ENCODE data around the gene PIAS1.
"Not testable (repeated sequence)": the region's sequence is repeated elsewhere in the genome, so short reads cannot be mapped to it uniquely, and the experiment has no call there.

The PIAS1 gene

DNA sequence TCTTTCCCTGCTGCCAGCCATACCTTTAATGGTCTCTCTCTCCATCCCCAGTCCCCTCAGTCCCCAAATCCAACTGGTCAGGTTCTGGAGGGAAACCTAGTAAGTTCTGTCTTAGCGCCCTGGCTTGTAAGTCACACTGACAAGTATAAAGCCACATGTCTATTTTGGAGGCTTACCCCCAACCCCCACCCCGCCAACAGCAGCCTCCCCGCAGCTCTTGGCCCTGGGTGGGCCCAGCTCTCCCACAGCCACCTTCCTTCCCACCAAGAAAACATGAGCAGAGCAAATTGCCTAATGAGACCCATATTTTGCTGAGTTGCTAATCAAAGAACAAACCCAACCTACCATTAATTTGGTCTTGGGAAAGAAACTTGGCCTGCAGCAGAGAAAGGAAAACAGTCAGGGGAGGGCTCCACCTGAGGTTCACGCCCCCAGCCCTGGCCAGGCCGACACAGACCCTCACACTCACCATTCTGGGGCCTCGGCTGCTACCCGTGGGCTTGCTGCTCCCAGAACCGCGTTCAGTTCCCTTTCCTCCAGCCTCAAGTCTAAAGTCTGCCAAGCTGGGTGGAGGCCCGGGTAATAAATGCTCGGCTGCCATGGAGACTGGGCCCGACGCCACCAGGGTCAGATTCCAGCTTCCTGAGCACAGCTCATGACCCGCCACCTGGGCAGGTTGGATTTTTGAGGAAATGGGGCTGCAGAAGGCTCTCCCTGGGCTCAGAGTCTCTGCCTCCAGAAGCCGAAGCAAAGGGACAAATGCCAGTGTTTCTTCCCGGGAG, 150.9 kb downstream of the PIAS1 start, which contains the start of gene CALML4:
Gene CALML4 (minus strand): TSS at position 557 of the 782 bp plus-strand sequence. CDS start 85 bp downstream, at position 472.
- no peak for DNase-seq

DNA sequence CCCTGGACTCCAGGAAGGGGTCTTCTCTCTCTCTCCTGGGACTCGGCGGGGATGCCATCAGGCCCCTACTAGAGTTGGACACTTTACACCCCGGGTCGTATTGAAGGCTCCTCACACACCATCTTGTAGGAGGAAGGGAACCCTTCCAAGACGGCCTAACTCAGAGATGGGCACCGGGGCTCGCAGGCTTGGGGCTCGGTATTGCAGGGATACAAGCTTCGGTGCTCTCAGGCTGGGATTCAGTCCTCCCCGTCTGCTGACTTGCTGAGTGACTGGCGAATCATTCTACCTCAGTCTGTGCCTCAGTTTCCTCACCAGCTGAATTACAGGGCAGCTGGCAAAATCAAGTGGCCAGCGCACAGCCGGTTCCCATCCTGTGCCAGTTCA, 151.4 kb downstream of the PIAS1 start:
- no peak for DNase-seq

DNA sequence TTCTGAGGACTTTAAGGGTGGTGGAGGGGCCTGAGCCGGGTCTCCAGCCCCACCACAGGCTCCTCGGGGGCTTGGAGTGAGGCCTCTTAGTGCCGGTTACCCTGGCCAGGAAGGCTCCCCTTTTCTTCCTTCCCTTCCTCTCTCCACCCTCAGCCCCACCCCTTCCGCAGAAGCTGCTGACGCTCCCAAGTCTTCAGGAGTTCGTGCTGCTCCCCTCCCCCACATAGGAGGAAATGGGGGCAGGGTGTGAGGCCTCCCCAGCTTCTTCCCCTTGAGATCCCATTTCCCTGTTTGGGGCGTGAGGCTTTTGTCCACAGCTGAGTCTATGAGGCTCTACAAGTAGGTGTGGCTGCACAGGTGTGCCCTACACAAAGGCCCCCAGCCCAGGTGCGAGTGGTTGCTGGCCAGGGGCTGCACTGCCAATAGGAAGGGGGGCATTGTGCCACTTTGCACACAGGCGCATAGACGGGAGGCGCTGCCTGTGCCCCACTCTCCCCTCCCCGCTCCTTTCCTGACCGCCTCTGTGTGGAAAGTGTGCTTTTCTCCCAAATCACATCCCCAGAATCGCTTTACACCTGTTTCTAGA, 151.9 kb downstream of the PIAS1 start:
- DNase-seq: peak in 1 of 5 donors; percentile 37

DNA sequence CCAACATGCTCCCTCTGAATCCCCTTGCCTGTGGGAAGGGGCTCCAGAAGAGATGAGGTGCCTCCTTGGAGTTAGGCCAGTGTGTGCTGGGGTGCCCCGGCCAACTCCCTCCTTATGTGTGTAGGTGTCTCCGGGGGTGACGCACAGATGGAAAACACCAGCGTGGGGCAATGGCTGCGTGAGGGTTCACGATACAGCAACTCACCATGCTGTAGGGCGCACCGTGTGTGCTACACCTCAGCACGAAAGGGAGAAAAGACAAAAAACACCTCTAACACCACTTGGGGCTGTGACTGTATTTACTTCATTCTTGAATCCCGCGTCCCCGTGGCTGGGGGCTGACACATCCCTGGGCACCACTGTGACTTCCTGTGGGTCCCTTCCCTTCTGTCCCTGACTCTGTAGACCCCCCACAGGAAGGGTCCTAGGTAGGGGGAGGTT, 152.6 kb downstream of the PIAS1 start:
- DNase-seq: no peak

DNA sequence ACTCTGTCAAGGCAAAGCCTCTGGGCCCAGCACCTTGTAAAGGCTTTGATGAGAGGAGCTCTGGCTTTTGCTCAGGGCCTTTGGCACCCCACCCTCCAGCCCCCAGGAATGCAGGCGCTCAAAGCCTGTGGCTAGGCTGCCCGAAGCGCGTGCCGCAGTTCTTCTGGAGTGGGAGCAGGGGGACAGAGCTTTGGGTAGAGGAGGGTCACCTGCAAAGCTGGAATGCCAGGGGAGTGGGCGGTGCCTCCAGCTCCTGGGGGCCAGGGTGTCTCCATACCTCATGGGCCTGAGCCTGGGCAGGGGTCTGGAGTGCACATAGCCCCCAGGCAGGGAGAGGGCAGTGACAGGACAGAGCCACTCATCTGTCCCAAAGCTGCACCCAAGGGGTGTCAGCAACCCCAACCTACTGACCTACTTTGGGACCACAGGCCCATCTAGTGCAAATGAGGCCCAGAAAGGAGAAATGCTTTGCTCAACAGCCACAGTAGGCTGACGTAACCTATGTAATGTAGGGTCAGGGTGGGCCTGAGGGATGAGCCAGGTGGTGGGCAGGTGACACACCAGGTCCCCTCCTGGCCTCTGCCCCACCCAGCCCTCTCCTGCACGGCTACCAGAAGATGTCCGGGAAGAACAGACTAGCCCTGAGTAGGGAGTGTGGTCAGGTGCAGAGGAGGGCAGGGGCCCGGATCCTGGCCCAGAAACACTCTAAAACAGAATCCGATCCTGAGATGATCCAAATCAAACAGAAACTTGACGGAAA, 153.2 kb downstream of the PIAS1 start:
- DNase-seq: no peak

DNA sequence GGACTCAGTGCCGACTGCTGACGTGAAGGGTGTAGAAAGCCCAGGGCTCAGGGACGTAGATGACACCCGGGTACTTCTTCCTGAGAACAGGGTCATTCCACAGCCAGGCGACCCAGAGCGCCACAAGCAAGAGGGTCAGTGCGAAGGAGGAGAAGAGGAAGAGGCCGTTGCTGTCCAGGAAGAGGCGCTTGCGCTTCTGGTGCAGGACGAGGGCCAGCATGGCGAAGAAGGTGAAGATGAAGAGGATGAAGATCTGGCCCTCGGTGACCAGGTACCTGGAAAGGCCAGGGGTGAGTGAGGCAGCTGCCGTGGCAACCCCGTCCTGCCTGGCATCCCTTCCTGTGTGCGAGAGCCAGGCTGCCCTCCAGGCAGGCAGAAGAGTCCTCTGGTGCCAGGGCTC, 154.0 kb downstream of the PIAS1 start:
- no peak for DNase-seq

DNA sequence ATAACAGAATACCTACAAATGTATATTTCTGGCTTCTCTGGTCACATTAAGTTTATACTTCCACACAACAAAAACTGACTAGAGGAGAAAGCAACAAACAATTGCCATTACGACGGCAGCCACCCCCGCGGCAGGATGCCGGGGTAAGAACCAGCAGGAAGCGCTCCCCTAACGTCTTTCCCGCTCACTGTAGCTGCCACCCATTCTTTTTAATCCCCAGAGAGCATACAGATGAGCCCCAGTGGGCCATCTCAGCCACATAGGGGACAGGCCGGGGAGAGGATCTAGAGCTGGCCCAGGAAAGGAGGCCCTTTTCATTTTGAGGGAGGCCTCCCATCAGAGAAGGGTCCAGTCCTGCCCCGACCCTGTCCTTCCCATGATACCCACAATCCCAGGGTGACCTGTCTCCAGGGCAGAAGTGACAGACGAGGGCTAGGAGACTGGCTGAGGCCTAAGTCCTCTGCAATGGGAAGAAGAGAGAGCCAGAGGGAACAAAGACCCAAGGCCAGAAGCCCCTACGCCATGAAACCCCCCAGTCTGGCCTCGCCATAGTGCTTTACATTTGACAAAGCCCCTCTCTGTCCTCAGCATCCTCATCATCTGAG, 154.6 kb downstream of the PIAS1 start:
- peak in 1 of 5 donors; percentile 33 for DNase-seq

DNA sequence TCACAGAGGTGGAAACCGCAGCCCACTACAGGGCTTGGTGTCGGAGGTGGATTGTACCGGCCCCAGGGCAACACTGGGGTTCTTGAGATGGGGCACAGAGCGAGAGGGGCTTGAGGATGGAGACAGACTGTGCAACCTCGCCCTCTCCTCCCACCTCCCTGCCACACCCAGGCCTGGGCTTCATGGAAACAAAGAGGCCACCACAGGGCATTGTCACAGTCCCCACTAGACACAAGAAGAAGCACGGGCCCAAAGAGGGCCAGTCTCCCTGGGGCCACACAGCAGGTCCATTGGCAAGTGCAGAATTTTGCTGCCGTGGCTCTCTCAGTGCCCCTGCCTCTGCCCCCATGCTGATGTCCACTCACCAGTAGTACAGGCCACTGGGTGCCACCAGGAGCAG, 155.2 kb downstream of the PIAS1 start:
- DNase-seq: no peak

DNA sequence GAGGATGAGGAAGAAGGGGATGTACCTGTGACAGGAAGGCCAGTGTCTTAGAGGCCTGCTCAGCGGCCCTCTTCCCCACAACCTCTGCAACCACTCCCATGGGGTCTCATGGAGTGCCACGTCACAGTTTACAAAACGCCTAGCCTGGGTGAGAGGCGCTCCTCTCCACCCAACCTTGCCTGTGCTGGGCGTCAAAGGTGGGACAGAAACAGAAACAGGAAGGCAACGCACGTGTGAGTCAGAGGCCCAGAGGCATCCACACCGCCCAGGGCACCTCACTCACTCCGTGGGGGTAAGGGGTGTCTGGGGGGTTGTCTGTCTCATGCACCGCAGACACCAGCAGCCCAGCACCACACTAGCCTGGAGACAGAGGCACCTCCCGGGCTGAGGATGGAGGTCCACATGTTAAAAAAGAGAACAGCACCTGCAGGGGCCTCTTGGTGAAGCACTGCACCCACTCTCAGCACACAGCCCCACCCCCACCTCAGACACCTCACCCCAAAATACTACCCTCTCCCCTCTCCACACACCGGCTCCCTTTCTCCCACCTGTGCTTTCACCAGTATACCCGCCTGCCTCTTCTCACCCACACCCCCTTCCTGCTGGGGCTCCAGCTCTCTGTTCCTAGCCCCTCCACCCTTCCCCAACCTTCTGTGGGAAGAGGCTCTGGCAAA, 155.8 kb downstream of the PIAS1 start:
- DNase-seq: peak in 1 of 5 donors; percentile 54

DNA sequence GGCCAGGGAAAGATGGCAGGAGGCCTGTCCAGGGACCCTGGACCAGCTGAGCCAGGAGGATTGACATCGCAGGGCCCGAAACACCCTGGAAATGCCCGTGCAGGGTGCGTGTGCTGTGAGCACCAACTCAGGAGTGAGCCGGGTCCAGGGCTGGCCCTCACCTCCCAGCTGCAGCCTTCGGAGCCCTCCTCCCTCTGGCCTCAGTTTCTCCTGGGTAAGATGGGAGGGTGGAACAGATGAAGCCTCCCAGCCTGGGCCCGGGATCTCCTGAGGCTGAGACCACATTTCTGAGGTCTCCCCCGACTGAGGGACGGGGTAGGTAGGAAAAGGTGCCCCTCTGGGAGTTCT, 156.3 kb downstream of the PIAS1 start:
- DNase-seq: no peak

DNA sequence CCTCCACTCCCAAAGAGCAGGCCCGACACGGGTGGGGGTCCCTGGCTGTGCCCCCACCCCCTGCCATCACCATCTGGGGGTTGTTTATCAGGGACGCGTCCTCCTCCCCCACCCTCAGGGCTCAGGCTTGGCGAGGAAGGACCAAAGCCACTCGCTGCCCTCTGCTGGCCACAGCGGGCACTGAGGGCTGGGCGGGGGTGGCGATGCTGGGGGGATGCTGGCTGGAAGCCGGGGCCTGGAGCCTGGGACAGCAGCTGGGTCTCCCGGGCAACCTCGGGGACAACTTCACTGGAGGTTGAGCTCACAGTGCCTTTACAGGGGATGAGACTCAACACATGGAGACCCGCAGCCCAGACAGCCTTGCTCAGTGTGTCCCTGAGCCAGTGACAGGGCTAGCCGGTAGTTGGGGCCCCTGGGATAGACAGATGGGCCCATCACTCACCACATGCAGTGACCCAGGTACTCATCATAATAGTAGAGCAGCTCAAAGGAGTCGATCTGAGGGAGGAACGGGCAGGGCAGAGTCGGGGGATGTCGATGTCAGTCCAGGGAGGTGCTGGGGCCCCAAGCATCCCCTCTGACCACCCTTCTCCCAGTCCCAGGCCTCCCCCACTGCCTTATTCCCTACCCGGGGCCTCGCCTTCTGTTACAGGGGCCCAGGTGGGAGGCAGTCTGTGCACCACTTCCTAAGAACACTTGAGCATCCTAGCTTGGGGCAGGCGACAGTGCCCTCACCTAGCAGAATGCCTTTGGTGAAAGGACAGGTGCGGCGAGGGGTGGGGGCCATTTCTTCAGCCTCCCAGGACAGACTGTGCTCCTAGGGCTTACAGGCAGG, 156.9 kb downstream of the PIAS1 start:
- peak in 4 of 5 donors; percentile 16 to 31 (median 25) for DNase-seq

DNA sequence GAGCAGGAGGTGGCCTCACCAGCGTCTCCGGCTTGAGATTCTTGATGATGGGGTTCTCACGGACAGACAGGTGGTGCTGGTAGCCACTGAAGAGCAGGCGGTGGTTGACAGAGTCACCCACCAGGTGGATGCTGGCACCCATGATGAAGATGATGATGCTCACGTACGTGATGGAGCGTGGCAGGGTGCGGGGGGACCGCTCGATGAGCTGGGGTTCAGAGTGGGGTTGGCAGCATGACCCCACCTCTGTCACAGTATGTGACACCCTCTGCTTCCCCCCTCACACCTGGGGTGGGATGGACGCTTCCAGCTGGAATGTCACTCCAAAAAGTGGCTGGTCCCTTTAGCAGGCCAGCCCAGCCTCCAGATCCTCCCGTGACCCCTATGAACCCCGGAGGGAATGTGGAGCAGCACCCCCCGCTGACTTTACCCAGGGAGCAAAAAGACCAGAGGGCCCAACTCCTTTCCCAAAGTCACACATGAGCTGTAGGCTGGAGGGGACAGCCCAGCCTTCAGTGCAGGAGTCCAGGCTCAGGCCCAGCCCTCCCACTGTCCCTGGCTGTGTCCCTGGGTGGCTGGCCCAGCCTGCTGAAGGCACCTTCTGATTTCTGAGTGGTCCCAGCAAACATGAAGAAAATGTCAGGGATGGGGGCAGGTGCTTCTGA, 157.7 kb downstream of the PIAS1 start:
- DNase-seq: no peak

DNA sequence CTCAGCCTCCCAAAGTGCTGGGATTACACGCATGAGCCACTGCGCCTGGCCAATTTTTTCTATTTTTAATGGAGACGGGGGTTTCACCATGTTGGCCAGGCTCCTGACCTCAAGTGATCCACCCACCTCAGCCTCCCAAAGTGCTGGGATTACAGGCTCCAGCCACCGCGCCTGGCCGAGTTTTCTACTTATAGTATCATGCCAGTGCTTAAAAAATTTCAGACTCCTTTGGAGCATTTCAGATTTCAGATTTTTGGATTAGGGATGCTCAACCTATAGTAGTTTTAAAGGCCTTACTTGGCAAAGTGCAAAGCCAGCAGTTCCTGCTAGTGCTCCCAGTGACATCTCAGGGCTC, 159.4 kb downstream of the PIAS1 start:
- not testable (repeated sequence) for DNase-seq

DNA sequence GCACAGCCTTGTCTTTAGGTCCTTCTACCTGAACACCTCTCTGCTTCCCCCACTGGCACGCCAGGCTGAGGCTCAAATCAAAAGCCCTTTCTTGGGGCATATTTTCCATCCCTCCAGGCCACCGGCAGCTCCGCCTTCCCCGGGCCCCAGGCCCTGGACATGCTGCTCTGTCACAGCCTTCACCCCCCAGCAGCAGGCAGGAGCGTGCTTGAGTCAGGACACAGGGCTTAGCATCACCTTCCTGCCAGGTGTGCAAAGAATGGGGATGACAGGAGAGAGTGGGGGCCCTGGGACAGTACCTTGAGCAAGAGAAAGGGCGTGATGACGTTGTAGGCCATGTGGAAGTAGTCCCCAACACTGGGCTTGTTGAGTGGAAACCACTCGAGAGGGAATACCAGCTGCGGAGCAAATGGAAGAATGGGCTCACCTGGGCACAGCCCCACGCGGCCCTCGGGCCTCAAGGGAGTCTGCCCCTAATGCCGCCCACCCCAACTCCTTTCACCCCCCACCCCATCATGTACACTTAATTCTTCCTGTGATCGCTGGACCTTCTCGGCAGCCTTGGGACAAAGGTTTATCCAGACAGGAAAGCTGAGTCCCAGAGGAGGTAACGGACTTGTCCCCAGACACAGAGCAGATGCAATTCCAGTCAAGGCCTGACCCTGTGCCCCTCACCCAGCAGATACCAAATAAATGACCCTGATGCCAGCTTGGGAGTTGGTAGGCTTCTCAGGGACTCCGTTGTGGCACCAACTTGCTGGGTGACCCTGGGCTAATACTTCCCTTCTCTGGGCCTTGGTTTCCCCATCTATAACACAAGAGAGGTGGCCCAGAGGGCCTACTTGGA, 160.1 kb downstream of the PIAS1 start:
- no peak for DNase-seq

DNA sequence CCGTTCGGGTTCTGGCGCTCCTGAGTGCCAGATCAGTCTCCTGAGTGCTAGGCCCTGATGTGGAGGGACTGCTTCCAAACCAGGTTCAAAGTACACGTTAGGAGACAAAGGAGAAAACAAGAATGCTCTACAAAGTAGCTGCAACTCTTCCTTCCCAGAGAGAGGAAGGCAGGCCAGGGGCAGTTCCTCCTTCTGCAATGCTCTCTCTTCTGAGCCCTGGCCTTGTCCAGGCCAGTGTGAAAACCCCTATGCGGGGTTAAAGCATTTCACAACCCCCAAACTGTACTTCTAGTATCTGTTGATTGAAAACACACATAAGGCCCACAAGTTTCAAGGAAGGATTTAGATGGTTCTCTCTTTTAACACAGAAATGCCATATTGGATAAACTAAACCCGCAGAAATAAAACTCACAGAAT, 160.7 kb downstream of the PIAS1 start:
- no peak for DNase-seq

DNA sequence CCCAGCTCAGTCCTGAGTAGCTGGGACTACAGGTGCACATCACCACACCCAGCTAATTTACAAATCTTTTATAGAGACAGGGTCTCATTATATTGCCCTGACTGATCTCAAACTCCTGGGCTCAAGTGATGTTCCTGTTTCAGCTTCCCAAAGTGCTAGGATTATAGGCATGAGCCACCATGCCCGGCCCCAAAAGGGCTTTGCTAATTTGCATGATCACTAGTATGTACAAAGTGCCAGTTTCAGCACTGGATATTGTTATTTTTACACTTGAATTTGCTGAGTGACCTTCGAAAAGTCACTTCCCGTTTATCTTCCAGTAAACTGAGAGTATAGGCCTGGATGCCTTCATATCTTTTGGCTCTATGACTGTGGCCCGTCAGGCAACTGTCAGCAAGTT, 163.2 kb downstream of the PIAS1 start:
- DNase-seq: no peak

DNA sequence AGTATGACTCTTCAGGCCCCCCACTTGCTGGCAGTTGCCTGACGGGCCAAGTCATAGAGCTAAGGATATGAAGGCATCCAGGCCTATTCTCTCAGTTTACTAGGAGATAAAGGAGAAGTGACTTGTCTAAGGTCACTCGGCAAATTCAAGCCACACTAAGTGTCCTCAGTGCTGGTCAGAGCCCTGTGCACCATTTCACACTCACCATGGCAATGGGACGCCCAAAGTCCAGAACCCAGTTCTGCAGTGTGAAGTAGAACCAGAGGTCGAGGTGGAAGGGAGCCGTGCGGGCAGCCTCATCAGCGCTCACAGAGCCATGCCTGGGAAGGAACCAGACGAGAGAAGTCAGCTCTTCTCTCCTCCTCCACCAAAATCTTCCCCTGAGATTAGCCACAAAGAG, 164.2 kb downstream of the PIAS1 start:
- DNase-seq: no peak

DNA sequence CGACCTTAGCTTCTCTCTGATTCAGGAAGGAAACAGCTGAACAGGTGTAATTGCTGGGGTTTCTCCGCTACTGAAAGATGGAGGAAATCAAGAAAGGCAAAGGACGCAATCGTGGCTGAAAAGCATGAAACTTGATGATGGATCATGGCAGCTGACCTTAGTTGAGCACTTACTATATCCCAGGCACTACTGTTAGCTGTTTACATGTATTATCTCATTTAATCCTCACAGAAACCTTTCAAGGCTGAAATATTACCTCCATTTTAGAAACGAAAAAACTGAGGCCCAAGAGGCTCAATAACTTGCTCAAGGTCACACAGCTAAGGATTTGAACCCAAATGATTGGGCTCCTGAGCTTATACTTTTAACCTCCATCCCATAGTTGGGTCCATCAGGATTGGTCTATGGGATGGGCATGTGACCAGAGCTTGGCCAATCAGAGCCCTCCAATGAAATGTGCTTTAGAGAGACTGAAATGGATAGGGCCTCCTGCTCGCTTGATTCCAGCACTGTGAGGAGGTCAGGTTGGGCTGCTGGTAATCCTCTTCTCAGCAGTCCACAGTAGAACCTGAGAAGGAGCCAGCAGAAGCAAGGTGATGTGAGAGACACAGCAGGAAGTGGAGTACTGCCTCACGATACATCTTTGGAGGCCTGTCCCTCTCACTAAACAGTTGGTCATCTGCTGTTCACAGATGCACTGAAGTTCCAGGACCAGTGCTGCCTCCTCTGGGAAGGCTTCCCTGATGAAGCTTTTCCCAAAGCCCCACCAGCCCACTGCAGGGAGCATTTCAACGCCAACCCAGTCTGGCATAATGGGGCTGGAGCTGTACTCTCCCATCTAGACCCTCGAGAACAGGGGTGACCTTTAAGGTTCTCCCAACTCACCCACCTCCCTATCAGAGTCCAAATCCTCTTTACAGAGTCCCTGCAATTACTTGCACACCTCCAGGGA, 165.0 kb downstream of the PIAS1 start:
- DNase-seq: no peak

DNA sequence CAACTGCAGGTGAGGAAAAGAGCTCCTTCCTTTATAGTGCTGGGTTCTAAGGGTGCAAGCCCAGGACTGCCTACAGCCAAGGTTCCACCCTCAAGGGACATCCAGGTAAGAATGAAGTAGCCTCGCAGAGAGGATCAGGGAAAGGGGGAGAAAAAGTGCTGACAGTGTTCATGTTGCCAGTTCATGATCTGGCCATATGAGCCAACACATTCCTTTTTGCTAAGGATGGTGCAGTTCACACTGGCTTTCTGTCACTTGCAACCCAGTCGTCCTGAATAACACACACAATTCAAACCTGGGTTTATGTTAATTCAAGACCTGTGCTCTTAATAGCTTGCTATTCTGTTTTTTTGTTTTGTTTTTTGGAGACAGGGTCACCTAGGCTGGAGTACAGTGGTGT, 166.4 kb downstream of the PIAS1 start:
- no peak for DNase-seq

Measured in T-helper 1 cell (primary cell).